HepG2 (cell line): ENCODE results near the gene CIAO2B. TPM values are rescaled to one million over a fixed set of nuclear protein-coding genes. Genes with fewer than 3 reads are reported as not detected.

Experiments used
- BCL3 ChIP-seq: sonication (generic); formaldehyde crosslinking; IDR thresholded peaks from 2 replicates; pipeline ENCODE4 v1.5.1; 2020; ENCODE audit warnings: mild to moderate bottlenecking, missing genetic modification reagents, moderate library complexity
- FOXK1 ChIP-seq: sonication (generic); formaldehyde crosslinking; IDR thresholded peaks from 2 replicates; pipeline ENCODE4 v1.4.0; 2020; ENCODE audit warnings: low read depth, missing genetic modification reagents, borderline replicate concordance
- HMGXB3 ChIP-seq: sonication (generic); formaldehyde crosslinking; IDR thresholded peaks from 2 replicates; pipeline ENCODE4 v1.4.0; 2020; ENCODE audit warnings: missing genetic modification reagents, borderline replicate concordance
- KDM2A ChIP-seq: sonication (generic); formaldehyde crosslinking; IDR thresholded peaks from 2 replicates; pipeline ENCODE4 v1.4.0; 2020; ENCODE audit warnings: low read depth, missing genetic modification reagents, borderline replicate concordance
- MEIS1 ChIP-seq: sonication (generic); formaldehyde crosslinking; IDR thresholded peaks from 2 replicates; pipeline ENCODE4 v1.9.0; 2021; ENCODE audit warnings: mild to moderate bottlenecking, missing genetic modification reagents, moderate library complexity, borderline replicate concordance
- NRL ChIP-seq: sonication (generic); formaldehyde crosslinking; IDR thresholded peaks from 2 replicates; pipeline ENCODE4 v1.5.0; 2020; ENCODE audit warnings: missing genetic modification reagents, mild to moderate bottlenecking, moderate library complexity, borderline replicate concordance
- RXRA ChIP-seq: sonication (generic); formaldehyde crosslinking; IDR thresholded peaks from 2 replicates; pipeline ENCODE4 v1.5.1; 2020; ENCODE audit warnings: missing genetic modification reagents
- ZNF160 ChIP-seq: sonication (generic); formaldehyde crosslinking; IDR thresholded peaks from 2 replicates; pipeline ENCODE4 v1.8.0; 2022; ENCODE audit warnings: mild to moderate bottlenecking, inconsistent platforms, missing genetic modification reagents
- ZNF282 ChIP-seq: fragments of 450-650 bp; IDR thresholded peaks from 2 replicates; pipeline ENCODE4 v1.6.1; 2018; ENCODE audit not compliant: partially characterized antibody
- ZNF704 ChIP-seq: sonication (generic); formaldehyde crosslinking; IDR thresholded peaks from 2 replicates; pipeline ENCODE4 v1.8.1; 2023; ENCODE audit warnings: mild to moderate bottlenecking, inconsistent platforms, moderate library complexity, missing genetic modification reagents, borderline replicate concordance
- ZNF710 ChIP-seq: sonication (generic); formaldehyde crosslinking; IDR thresholded peaks from 2 replicates; pipeline ENCODE4 v1.5.0; 2020; ENCODE audit warnings: mild to moderate bottlenecking, missing genetic modification reagents, borderline replicate concordance
- polyA plus RNA-seq, 8 experiments: library from polyadenylated mRNA; depleted of rRNA in 3 of 8; stranded (reverse) in 7 of 8; unstranded in 1 of 8; fragments of >200 nt; fragmentation: Illumina TruSeq in 4 of 8; extraction: Trizol in 4 of 8; gene quantifications; 2 replicates each; pipeline versions ENCODE4 v1.2.1 to v1.2.3, GENCODE V29; 2011 to 2016; ENCODE audit warnings: low read depth in 4 of 8, missing spikeins in 1 of 8, mixed read lengths in 1 of 8; ENCODE audit not compliant: insufficient read depth in 1 of 8
- total RNA-seq, 5 experiments: library from RNA; depleted of rRNA; stranded (reverse); fragments of >200 nt; fragmentation: Illumina TruSeq; extraction: Trizol; gene quantifications; 2 replicates each; pipeline ENCODE4 v1.2.3, GENCODE V29; 2016; ENCODE audit warnings: low read depth in 1 of 5
- TF ChIP-seq, protein P1 (sequence below): sonication (generic); formaldehyde crosslinking; conservative IDR thresholded peaks from 2 replicates; pipeline ENCODE4 v1.4.0; 2020; ENCODE audit warnings: mild to moderate bottlenecking, missing genetic modification reagents, moderate library complexity
- TF ChIP-seq, protein P2 (sequence below): sonication (generic); formaldehyde crosslinking; IDR thresholded peaks from 2 replicates; pipeline ENCODE4 v1.4.0; 2020; ENCODE audit warnings: missing genetic modification reagents, mild to moderate bottlenecking, borderline replicate concordance

CIAO2B gene
- total and polyA plus RNA-seq, 2 of the 13 experiments (the other 11 are each of a cell fraction or from before 2014, with no cell fraction given) = 157 to 293 TPM

DNA sequence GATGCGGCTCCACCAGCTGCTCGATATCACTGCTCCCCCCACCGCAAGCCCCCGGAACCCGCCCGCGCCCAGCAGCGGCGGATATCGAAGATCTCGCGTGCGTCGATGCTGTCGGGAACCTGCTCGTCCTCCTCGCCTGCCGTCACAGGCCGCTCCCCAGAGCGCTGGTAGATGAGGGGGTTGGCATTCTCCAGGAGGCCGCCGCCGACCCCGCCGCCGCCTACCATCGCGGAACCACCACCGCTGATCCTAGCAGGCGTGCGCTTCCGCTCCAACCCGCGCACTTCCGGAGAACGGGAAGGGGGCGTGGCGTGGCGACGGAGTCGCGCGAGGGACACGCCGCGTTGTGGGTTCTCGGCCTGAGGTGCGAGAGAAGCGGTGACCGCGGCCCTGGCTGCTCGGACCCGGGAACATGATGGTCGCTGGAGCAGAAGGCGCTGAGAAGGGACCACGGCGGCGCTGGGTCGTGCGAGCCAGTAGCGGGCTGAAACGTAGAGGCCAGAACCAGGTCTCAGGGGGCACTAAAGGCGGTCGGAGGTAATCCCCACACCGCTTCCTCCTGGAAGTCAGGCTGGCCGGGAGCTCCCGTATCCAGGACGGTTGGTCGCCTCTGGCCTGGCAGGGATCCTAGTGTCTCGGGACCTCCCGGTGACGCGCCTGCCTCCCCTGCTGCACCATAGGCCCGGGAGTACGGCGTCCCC, at the start of gene CIAO2B (continued):
- TF ChIP-seq HMGXB3 (CRISPR knock-in tag) = peak; percentile 82; the same call in 1 of the 2 replicates
- TF ChIP-seq ZNF160 = peak; percentile 93
- TF ChIP-seq ZNF282 = no peak
- TF ChIP-seq FOXK1 (CRISPR knock-in tag) = peak; percentile 87
- no peak; the same call in 1 of the 2 replicates for TF ChIP-seq MEIS1 (CRISPR knock-in tag)
- peak; percentile 99 for TF ChIP-seq KDM2A (CRISPR knock-in tag)
- TF ChIP-seq, protein P1, sequence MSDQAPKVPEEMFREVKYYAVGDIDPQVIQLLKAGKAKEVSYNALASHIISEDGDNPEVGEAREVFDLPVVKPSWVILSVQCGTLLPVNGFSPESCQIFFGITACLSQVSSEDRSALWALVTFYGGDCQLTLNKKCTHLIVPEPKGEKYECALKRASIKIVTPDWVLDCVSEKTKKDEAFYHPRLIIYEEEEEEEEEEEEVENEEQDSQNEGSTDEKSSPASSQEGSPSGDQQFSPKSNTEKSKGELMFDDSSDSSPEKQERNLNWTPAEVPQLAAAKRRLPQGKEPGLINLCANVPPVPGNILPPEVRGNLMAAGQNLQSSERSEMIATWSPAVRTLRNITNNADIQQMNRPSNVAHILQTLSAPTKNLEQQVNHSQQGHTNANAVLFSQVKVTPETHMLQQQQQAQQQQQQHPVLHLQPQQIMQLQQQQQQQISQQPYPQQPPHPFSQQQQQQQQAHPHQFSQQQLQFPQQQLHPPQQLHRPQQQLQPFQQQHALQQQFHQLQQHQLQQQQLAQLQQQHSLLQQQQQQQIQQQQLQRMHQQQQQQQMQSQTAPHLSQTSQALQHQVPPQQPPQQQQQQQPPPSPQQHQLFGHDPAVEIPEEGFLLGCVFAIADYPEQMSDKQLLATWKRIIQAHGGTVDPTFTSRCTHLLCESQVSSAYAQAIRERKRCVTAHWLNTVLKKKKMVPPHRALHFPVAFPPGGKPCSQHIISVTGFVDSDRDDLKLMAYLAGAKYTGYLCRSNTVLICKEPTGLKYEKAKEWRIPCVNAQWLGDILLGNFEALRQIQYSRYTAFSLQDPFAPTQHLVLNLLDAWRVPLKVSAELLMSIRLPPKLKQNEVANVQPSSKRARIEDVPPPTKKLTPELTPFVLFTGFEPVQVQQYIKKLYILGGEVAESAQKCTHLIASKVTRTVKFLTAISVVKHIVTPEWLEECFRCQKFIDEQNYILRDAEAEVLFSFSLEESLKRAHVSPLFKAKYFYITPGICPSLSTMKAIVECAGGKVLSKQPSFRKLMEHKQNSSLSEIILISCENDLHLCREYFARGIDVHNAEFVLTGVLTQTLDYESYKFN (CRISPR knock-in tag) = peak; percentile 54
- peak; percentile 70; the same call in 1 of the 2 replicates for TF ChIP-seq BCL3 (CRISPR knock-in tag)
- peak; percentile 86 for TF ChIP-seq ZNF710 (CRISPR knock-in tag)
- TF ChIP-seq, protein P2, sequence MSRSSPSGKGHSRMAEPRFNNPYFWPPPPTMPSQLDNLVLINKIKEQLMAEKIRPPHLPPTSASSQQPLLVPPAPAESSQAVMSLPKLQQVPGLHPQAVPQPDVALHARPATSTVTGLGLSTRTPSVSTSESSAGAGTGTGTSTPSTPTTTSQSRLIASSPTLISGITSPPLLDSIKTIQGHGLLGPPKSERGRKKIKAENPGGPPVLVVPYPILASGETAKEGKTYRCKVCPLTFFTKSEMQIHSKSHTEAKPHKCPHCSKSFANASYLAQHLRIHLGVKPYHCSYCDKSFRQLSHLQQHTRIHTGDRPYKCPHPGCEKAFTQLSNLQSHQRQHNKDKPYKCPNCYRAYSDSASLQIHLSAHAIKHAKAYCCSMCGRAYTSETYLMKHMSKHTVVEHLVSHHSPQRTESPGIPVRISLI (CRISPR knock-in tag) = no peak
- TF ChIP-seq RXRA (CRISPR knock-in tag) = peak; percentile 77
- peak; percentile 79; the same call in 1 of the 2 replicates for TF ChIP-seq ZNF704 (CRISPR knock-in tag)
- peak; percentile 94 for TF ChIP-seq NRL
